Fibroblast of the aortic adventitia (primary cell): ENCODE data around the gene TMEM183A. TPM values are rescaled to one million over a fixed set of nuclear protein-coding genes. Genes with fewer than 3 reads are reported as not detected.

Source experiments
- DNase-seq: peaks from one replicate; pipeline ENCODE4 v3.0.0-alpha.2; 2010; ENCODE audit warnings: low read depth
- H3K4me3 ChIP-seq: 2 replicates; pipeline ENCODE4 v1.5.1; 2011; ENCODE audit warnings: low read depth, mild to moderate bottlenecking, control low read depth, low read length, moderate library complexity
- CTCF ChIP-seq: IDR thresholded peaks from 2 replicates; pipeline ENCODE4 v1.5.1; 2011; ENCODE audit warnings: mild to moderate bottlenecking, low read length, control low read depth, inconsistent platforms; ENCODE audit not compliant: insufficient read depth
- total RNA-seq: library from RNA; depleted of rRNA; stranded (reverse); fragments of >200 nt; gene quantifications from 2 replicates; pipeline ENCODE4 v1.2.3, GENCODE V29; 2012; ENCODE audit warnings: low replicate concordance

Gene TMEM183A
- total RNA-seq, 1 donor: 76.2 TPM

GRCh38 chr1:203040513-203041275, 33.5 kb downstream of the TMEM183A start:
- no peak for TF ChIP-seq CTCF
- no peak for DNase-seq
- H3K4me3 ChIP-seq: no peak overlapping the region

GRCh38 chr1:203041351-203041932, 34.3 kb downstream of the TMEM183A start:
- TF ChIP-seq CTCF: no peak
- no peak for DNase-seq
- H3K4me3 ChIP-seq: no peak overlapping the region

GRCh38 chr1:203043830-203044545, 36.8 kb downstream of the TMEM183A start:
- TF ChIP-seq CTCF: no peak
- DNase-seq: no peak
- no peak overlapping the region for H3K4me3 ChIP-seq

GRCh38 chr1:203044546-203045250, 37.5 kb downstream of the TMEM183A start:
- no peak for TF ChIP-seq CTCF
- no peak overlapping the region for H3K4me3 ChIP-seq
- DNase-seq: no peak

GRCh38 chr1:203045336-203045735, 38.2 kb downstream of the TMEM183A start:
- DNase-seq: no peak
- no peak overlapping the region for H3K4me3 ChIP-seq
- TF ChIP-seq CTCF: no peak

- TF ChIP-seq CTCF: no peak
- no peak for DNase-seq
- no peak overlapping the region for H3K4me3 ChIP-seq
Observed at GRCh38 chr1:203045821-203046594, 38.8 kb downstream of the TMEM183A start.
